Ammon's horn (tissue), 1 donor: Measurements from ENCODE around the gene ORMDL3.
A peak's percentile ranks its signal among the peaks of the same experiment; 100 is the strongest.

ENCODE experiments used
- DNase-seq: peaks from one replicate; pipeline ENCODE4 v3.0.0-alpha.2; 2016; ENCODE audit warnings: low spot score

Gene ORMDL3

GRCh38 chr17:39927101-39927928 lies at the start of gene ORMDL3, which contains the start of gene LRRC3C:
Gene ORMDL3, minus strand, starts transcription at chr17:39927601. Its CDS starts 3,398 bp downstream, at chr17:39924203.
Gene LRRC3C, plus strand, starts transcription at chr17:39927732. Its CDS starts 13,792 bp downstream, at chr17:39941524.
- DNase-seq = peak; percentile 91

- DNase-seq = no peak
Measured at GRCh38 chr17:39975801-39976200, 48.4 kb upstream of the ORMDL3 start.

- DNase-seq = no peak
Measured at GRCh38 chr17:39974433-39974832, 47.0 kb upstream of the ORMDL3 start.

DNA sequence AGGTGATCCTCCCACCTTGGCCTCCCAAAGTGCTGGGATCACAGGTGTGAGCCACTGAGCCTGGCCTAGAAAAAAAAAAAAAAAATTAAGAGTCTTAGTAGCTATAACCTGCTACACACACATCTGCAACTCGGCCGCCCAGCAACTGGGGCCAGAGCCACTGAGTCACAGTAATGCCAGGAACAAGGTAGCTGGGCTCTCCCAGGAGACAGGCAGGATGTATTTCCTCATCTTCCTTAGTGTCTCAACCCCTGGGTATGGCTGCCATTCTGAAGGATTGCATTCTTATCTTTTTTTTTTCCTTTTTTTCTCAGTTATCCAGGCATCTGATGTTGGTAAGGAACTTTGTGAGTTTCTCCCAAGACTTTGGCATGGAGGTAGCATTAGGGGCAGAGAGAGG lies 46.1 kb upstream of the ORMDL3 start:
- DNase-seq = no peak

DNA sequence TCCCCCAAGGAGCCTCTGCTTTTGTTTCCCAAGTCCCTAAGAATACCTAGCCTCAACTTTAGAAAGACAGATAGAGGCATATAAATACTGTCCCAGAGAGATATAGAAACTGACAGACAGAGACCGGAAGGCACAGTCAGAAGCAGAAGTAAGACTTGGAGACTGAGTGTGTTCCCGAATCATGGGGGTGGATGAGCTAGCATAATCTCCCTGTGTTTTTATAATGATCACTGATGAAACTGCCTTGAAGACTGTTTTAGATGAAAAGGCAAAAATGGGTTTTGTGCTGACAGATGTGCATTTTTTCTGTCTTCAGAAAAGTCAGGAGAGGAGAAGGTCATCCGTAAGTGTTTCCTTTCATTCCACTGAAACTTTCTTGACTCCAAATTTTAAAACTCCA lies 44.9 kb upstream of the ORMDL3 start:
- peak; percentile 58 for DNase-seq

DNA sequence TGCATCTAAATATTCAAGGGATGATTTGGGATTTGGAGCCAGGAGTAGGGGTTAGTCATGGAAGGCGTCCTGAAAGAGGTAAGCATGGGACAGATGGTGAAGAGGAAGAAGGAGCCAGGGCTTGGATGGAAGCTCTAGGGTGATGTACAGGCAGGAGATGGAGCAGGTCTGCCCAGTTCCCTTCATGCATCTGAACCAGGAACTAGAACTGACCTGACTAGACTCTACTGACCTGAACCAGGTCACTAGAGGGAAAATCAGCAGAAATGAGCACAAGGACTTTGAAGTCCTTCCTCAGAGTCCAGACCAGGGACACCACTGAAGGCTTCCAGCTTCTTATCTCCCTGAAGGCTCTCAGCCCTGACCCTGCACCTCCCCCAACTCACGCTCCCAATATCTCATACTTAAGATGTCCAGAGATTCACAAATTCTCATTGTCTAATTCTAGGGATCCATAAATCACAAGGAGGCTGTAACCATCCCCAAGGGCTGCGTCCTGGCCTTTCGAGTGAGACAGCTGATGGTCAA lies 43.7 kb upstream of the ORMDL3 start:
- no peak for DNase-seq

DNA sequence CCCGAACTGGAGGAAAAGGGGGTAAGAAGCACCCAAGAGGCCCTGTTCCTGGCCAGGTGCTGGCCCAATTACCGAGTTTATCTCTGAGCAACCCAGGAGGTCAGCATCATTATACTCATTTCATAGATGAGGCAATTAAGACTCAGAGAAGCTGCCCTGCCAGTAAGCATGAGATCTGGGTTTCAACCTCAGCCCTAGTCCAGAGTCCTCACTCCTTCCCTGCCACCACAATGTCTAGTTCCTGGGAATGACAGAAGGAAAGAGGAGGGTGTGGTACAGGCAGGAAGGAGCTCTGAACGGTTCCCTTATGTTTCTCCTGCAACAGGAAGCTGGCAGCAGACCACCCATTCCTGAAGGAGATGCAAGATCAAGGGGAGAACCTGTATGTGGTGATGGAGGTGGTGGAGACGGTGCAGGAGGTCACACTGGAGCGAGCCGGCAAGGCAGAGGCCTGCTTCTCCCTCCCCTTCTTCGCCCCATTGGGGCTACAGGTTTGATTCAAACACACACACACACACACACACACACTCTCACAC lies 42.8 kb upstream of the ORMDL3 start:
- no peak for DNase-seq

- DNase-seq = no peak
Measured at GRCh38 chr17:39969375-39969774, 42.0 kb upstream of the ORMDL3 start.

DNA sequence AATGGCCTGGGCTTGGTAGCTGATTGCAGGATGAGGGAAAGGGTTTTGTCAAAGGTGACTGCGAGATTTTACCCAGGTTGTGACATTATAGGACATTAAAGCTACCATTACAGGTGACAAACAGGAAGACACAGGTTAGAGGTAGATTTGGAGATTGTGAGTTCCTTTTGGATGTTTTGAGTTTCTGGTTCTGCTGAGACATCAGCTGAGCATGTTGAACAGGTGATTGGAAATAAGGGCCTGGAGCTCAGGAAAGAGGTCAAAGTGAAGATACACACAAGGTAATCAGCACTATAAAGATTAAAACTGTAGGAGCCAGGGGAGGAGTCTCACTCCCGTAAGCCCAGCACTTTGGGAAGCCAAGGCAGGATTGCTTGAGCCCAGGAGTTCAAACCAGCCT lies 41.4 kb upstream of the ORMDL3 start:
- no peak for DNase-seq

GRCh38 chr17:39966771-39967170 lies 39.4 kb upstream of the ORMDL3 start:
- no peak for DNase-seq

DNA sequence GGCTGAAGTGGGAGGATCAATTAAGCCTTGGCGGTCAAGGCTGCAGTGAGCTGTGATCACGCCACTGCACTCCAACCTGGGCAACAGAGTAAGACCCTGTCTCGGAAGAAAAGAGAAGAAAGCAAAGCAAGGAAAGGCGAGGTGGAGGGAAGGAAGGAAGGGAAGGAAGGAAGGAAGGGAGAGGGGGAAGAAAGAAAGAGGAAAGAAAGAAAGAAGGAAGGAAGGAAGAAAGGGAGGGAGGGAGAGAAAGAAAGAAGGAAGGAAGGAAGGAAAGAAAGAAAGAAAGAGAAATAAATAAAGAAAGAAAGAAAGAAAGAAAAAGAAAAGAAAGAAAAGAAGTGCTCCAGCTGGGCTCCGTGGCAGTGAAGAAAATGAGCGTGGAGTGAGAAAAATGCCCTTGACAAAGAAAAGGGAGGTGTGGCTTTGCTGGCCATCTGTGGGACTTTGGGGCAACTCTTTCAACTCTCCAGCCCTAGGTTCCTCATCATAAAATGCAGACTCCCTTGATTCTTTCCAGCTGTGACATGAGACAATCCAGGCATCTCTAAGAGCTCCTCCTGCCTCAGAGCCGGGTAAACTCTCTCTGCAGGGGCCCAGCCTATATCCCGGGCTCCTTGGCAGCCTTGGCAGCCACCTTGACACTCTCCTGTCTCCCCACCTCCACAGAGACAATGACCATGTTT lies 37.8 kb upstream of the ORMDL3 start:
- DNase-seq = no peak

DNA sequence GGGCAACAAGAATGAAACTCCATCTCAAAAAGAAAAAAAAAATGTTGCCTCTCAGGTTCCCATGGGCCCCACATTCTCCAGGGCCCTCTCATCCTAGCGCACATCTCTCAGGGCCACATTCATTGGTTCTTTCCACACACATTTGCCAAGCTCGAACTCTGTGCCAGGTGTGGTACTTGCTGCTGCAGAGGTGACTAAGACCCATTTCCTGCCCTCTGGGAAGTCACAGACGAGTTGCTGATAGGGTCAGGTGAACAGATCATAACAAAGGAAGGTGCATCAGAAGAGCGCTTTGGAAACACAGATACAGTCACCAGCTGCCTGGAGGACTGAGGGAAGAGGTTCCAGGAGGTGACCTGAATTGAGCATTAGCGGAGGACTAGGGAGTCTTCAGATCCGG lies 36.4 kb upstream of the ORMDL3 start:
- no peak for DNase-seq

- DNase-seq = no peak
Measured at GRCh38 chr17:39962642-39963220, 35.3 kb upstream of the ORMDL3 start, which contains the start of gene GSDMA. Gene GSDMA, plus strand, starts transcription at chr17:39963004. Its CDS starts 2,684 bp downstream, at chr17:39965688.

DNA sequence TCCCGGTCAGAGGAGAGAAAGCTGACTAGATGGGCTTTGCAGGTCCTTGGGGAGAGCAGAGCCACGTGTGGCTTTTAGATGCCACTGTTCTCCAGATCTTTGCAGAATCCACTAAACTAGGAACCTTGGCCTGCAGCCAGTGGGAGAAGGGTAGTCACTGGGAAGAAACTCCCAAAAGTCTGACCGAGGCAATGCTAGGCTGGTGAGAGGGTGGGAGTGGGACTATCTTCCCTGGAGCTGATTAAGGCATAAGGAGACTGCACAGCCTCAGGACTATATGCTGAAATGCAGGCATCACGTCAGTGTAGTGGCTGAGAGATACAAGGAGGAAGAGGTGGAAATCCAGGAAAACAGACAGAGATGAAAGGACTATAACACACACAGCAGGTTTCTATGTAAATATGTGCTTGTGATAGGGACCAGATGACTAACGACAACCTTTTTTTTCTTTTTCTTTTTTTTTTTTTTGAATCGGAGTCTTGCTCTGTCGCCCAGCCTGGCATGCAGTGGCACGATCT lies 33.2 kb upstream of the ORMDL3 start:
- no peak for DNase-seq

DNA sequence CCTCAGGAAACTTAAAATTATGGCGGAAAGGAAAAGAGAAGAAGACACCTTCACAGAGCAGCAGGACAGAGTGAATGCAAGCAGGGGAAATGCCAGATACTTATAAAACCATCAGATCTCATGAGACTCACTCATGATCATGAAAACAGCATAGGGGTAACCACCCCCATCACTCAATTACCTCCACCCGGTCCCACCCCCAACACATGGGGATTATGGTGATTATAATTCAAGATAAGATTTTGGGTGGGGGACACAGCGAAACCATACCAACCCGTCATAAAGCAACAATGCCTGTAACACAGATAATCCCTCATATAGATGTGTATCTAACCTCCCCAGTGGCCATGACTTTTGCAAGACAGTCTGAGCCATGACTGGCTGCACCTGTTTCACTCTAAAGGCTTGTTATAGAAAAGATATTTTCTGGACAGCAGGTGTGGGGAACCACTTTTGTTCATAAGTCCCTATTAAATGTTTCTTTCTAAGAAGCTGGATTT lies 28.4 kb upstream of the ORMDL3 start:
- DNase-seq = no peak

DNA sequence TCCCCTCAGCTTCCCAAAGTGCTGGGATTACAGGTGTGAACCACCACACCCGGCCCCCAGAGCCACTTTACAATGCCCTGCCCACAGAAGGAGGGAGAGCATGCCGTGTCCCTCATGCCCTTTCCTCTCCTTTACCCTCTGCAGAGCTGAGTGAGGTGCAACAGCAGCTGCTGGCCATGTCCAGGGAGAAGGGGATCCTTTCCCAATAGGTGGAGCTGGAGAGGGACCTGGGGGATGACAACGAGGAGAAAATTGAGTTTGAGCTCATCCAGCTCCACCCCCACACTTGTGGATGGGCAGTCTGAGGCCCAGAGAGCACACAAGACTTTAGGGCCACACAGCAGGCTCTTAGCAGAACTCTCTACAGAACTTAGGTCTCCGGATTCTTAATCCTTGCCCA lies 27.5 kb upstream of the ORMDL3 start:
- no peak for DNase-seq

DNA sequence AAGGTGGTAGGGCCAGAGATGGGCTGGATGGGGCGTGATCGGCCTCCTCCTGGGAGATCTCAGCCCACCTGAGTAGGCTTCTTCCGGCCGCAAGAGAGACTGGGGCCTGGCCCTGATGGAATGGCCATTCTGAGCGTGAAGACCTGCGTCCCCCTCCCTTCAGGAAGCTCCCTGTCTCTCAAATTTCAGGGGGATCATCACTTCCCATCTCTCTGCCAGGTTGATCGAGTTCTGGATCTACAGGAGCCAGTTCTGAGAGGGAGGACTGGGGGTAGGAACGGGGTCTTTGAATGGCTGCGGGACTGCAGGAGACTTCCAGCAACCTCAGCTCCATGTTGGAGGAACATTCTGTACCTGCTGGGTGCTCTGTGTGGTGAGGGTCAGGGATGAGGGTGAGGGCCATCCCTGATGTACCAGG lies 26.1 kb upstream of the ORMDL3 start:
- DNase-seq = no peak

- DNase-seq = peak; percentile 97
Measured at GRCh38 chr17:39952680-39953470, 25.5 kb upstream of the ORMDL3 start.

- DNase-seq = no peak
Measured at GRCh38 chr17:39951924-39952679, 24.7 kb upstream of the ORMDL3 start.

DNA sequence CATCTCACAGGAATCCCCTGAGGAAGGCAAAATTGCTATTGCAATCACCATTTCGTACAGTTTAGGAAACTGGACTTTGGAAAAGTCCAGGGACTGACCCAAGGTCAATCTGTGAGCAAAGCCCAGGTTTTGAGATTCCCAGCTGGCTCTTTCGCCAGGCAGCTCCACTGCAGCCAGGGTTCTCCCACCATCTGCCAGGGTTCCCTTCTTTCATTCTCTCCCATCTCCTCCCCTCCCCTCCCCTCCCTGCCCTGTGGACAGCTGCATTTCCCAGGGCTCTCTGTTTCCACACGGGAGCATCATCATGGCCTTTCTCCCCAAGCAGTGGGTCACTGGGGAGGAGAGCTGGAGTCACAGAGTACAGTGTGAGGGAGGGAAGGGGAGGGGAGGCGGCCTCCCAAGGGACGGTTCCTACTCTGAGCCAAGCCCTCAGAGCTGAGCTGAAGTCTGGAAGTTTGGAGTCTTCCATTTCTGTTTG lies 23.5 kb upstream of the ORMDL3 start:
- no peak for DNase-seq
